Transverse colon (tissue), 4 donors: ENCODE measurements around the gene CHCHD3.

Experiments
- EP300 ChIP-seq: sonication (generic); formaldehyde crosslinking; IDR thresholded peaks from one replicate; pipeline ENCODE4 v1.6.1; 2017; ENCODE audit warnings: antibody characterized with exemption, low read depth
- POLR2A ChIP-seq: fragments of 450-650 bp; IDR thresholded peaks from one replicate; pipeline ENCODE4 v1.6.1; 2016; ENCODE audit warnings: antibody characterized with exemption, mild to moderate bottlenecking, moderate library complexity
- POLR2AphosphoS5 ChIP-seq, 3 donors: sonication (generic); formaldehyde crosslinking; IDR thresholded peaks; one replicate each; pipeline ENCODE4 v1.6.1; 2016; ENCODE audit warnings: antibody characterized with exemption in 3 of 3
- TF ChIP-seq, protein P1 (sequence below), 5 experiments: fragments of 200-600 bp in 3 of 5; fragments of 450-650 bp in 2 of 5; sonication (generic) in 3 of 5; IDR thresholded peaks; 1 replicate in 2 of 5; 2 replicates in 3 of 5; pipeline ENCODE4 v1.5.1; 2016 to 2017; ENCODE audit warnings: antibody characterized with exemption in 5 of 5, inconsistent platforms in 3 of 5, mild to moderate bottlenecking in 2 of 5, moderate library complexity in 1 of 5

DNA sequence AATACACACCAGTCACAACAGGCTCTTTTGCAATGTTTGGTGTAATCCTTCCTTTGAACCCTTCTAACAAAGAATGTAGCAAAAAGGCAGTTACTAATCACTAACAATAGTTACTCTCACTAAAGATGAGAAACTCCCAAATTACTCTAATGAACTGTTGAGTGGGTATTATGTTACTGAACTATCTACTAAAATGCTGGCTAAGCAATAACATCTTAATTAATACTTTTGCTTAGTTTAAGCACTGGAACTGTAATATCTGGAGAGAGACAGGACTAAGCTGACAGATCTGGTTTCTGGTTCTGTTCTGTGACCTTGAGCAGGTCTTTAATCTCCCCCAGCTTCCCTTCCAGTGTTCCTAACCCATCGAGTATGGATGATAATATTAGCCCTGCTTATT, 241.7 kb downstream of the CHCHD3 start:
- TF ChIP-seq POLR2AphosphoS5 (IDR thresholded peaks at IDR 0.05) = no peak
- no peak for TF ChIP-seq POLR2A
- TF ChIP-seq, protein P1, sequence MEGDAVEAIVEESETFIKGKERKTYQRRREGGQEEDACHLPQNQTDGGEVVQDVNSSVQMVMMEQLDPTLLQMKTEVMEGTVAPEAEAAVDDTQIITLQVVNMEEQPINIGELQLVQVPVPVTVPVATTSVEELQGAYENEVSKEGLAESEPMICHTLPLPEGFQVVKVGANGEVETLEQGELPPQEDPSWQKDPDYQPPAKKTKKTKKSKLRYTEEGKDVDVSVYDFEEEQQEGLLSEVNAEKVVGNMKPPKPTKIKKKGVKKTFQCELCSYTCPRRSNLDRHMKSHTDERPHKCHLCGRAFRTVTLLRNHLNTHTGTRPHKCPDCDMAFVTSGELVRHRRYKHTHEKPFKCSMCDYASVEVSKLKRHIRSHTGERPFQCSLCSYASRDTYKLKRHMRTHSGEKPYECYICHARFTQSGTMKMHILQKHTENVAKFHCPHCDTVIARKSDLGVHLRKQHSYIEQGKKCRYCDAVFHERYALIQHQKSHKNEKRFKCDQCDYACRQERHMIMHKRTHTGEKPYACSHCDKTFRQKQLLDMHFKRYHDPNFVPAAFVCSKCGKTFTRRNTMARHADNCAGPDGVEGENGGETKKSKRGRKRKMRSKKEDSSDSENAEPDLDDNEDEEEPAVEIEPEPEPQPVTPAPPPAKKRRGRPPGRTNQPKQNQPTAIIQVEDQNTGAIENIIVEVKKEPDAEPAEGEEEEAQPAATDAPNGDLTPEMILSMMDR (IDR thresholded peaks at IDR 0.05) = no peak
- no peak for TF ChIP-seq EP300
